Left cardiac atrium (tissue), 4 donors: ENCODE measurements around the gene CDYL. TPM values are rescaled to one million over a fixed set of nuclear protein-coding genes. Genes with fewer than 3 reads are reported as not detected.
"Not testable (repeated sequence)": the region's sequence is repeated elsewhere in the genome, so short reads cannot be mapped to it uniquely, and the experiment has no call there.

Experiments used
- ATAC-seq, 2 donors: fragments of 200-7000 bp; cut with Tn5 transposase; one replicate each; pipeline ENCODE4 v1.9.1; 2020; ENCODE audit warnings: mild to moderate bottlenecking in 2 of 2, moderate library complexity in 2 of 2
- DNase-seq: peaks from one replicate; pipeline ENCODE4 v3.0.0-alpha.2; 2020
- intact Hi-C, 2 donors: fragments of 100-400 bp; cut with DNase I; formaldehyde crosslinking; loops; one replicate each; pipeline versions ENCODE4 v1.14.1 to v1.15.1; 2022 to 2023
- total RNA-seq, 2 donors: library from RNA; stranded (reverse); fragmentation: NEBNext Ultra II Directional; extraction: Animal tissue kit (Norgen Biotek cat#: 25700); gene quantifications; one replicate each; pipeline ENCODE4 v1.2.1, GENCODE V29; 2021
- donor health status: DM: no; HTN: yes; CAD: no.
- donor health status: DM: no; HTN: yes; CAD: no; lungs with severe emphysema.
- donor health status: DM: yes; HTN: yes; CAD: no.
- donor health status: Dilated cardiomyopathy.

The CDYL gene
- total RNA-seq, 2 donors from 2014 or later, result 26.9 to 31.2 TPM

DNA sequence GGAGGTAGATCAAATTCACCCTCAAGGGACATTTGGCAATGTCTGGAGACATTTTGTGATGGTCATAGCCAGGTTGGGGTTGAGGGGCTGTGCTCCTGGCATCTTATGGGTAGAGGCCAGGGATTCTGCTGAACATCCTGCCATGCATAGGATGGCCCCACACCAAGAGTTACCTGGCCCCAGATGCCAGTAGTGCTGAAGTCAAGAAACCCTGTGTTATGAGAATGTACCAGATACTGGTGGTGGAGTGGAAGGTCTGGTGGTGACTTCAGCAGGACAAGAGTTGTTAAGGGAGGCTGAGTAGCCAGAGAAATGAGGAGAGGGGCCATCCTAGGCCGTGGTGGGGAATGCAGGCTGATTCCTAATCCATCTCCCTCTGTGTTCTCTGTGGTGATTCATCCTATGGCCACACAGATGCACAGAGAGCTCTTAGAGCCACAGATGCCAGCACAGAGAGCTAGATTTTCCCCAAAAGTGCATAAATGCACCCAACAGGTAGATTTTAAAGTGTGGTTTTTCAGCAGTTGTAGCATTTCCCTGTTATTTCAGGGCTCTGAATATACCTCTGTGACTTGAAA lies 43.6 kb downstream of the CDYL start:
- no peak for ATAC-seq
- intact Hi-C loops, result no loop called here
- no peak for DNase-seq

DNA sequence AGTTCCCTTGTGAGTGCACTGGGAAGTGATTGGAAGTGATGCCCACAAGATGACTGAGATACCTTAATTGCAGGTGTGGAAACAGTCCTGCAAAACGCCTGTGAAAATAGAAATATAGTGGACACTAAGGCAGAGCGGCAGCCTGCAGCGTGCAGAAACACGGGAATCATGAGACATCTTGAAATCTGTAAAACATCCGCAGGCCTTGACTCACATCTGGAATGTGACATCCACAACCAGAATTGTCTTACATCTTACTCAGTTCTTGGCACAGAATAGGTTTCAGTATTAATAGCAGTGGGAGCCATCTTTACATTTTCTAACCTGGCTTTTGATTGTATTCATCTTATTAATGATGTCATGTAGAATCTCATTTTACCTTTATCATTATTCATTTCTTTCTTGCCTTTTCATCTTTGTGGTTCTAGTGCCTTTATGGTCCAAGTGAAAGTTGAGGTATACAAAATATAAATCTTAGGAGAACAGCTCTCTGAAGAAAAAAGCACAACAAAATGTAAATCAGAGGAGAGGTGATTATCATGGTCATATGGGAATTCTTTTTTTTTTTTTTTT lies 44.6 kb downstream of the CDYL start:
- ATAC-seq (no peak), DNase-seq (no peak)
- intact Hi-C loops, result no loop called here

DNA sequence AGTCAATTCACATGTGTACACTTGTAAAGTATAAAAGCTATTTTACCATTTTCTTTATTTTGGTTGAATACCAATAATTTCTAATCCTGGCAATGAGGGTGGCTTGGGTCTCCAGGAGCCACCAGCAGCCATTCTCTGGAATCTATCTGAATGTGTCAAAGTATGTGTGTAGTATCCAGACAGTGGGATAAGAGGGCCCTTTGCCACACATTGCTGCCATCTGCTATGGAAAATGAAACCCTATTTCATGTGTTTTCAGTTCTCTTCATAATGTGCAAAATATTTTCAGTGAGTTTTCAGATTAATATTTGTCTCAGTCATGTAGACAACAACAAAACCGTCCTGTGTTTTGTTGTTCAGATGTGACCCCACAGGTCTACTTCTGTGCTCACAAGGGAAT lies 46.3 kb downstream of the CDYL start:
- DNase-seq (no peak), ATAC-seq (no peak)
- intact Hi-C loops, result no loop called here

DNA sequence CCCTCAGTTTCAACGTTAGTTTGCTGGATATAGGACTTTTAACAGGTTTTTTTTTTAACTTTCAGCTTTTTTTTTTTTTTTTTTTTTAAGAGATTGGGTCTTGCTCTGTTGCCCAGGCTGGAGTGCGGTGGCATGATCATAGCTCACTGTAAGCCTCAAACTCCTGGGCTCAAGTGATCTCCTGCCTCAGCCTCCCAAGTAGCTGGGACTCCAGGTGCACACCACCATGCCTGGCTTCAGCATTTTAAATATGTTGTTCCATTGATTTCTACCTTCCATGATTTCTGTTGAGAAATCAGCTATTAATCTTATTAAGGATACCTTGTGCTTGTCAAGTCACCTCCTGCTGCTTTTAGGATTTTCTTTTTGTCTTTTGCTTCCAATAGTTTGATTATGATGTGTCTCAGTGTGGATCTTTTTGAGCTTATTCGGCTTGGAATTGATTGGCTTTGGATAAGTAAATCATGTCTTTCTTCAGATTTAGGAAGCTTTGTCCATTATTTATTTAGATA lies 52.0 kb downstream of the CDYL start:
- intact Hi-C loops, result no loop called here
- DNase-seq, result no peak
- no peak for ATAC-seq

DNA sequence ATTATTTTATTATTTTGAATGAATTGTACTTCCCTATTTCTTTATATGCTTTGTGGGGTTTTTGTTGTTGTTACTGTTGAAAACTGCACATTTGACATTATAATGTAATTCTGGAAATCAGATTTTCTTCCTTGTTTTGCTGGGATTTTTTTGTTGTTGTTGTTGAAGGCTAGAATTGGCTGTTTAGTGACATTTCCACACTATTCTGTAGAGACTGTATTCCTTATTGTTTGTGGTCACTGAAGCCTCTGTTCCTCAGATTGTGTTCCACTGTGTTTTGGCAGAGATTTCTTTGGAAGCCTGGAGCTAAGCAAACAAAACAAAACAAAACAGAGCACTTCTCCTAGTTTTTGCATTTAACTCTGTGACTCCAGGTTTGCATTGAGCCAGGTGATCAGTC lies 52.9 kb downstream of the CDYL start:
- no peak for ATAC-seq
- intact Hi-C loops, result no loop called here
- no peak for DNase-seq

DNA sequence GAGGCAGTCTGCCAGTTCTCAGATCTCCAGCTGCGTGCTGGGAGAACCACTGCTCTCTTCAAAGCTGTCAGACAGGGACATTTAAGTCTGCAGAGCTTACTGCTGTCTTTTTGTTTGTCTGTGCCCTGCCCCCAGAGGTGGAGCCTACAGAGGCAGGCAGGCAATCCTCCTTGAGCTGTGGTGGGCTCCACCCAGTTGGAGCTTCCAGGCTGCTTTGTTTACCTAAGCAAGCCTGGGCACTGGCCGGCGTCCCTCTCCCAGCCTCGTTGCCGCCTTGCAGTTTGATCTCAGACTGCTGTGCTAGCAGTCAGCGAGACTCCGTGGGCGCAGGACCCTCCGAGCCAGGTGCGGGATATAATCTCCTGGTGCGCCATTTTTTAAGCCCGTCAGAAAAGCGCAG lies 59.3 kb downstream of the CDYL start:
- ATAC-seq, DNase-seq, intact Hi-C loops: not testable (repeated sequence)

DNA sequence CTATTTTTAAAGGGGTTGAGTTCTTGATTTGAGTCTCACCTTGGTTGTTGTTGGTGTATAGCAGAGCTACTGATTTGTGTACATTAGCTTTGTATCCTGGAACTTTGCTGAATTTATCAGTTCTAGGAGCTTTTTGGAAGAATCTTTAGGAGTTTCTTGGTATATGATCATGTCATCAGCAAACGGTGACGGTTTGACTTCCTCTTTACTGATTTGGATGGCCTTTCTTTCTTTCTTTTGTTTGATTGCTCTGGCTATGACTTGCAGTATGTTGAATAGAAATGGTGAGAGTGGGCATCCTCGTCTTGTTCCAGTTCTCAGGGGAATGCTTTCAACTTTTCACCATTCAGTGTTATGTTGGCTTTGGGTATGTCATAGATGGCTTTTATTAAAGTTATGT lies 64.0 kb downstream of the CDYL start:
- intact Hi-C loops, result no loop called here
- DNase-seq, result no peak
- ATAC-seq, result no peak

DNA sequence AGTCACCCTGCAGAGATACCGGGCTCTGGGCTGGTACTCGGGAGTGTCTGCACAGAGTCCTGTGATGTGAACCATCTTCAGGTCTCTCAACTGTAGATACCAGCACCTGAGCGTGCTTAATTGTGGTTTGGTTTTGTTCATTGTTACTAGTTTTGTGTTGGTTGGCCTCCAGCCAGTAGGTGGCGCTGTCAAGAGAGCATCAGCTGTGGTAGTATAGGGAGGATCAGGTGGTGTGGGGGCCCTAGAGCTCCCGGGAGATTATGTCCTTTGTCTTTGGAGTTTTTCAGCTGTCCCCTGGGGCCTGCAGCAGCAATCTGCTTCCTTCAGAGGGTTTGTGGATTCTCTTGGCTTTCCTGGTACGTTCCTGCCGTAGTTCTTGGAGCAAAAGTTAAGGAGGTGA lies 67.9 kb downstream of the CDYL start:
- intact Hi-C loops, result no loop called here
- DNase-seq (no peak), ATAC-seq (no peak)

DNA sequence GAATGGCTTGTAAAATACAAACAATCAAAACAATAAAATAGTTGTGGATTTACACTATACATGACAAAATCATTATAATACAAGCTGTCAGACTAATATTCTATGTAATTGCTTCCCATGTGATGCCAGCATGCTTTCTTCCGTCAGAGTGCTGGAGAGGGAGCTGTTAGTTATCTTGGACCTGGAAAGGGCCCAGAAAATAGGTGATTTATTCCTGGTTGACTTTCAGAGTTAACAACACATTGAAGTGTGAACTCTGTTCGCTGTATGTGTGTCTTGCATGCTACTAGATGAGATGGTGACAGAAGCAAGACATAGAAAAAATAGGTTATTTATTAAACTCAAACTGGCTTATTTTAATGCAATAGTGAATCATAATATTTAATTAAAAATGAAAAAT lies 70.2 kb downstream of the CDYL start:
- intact Hi-C loops, result no loop called here
- DNase-seq (no peak), ATAC-seq (no peak)

DNA sequence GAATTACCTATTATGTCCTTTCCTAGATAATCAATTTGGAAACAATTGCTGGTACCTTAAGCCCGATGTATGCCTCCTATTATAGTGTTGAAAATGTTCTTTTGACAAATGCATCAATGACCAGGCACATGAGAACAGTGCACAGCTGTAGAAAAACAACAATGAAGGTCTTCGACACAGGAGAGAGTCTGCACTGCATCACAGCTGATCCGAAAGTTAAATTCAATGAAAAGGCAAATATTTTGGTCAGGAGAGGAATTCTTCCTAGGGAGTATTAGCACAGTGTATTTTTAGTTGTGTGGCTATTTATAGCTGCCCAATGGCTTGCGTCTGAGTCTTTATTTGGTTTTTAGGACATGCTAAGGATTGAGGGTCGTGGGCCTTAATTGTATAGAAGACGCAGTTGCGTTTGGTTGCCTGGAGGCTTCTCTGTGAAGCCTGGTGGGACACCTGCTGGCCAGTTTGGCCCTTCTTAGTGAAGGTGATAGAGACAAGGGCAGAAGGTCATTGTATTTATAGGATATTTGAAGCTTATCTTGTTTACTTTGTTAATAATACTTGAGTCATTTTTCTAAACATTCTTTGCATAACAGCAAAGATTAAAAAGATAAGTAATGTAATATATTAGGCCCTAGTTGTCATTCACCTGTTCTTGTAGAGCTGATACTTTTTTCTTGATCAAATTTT lies 72.3 kb downstream of the CDYL start:
- intact Hi-C loops, result no loop called here
- ATAC-seq (peak; percentile 34 to 41), DNase-seq (no peak)

DNA sequence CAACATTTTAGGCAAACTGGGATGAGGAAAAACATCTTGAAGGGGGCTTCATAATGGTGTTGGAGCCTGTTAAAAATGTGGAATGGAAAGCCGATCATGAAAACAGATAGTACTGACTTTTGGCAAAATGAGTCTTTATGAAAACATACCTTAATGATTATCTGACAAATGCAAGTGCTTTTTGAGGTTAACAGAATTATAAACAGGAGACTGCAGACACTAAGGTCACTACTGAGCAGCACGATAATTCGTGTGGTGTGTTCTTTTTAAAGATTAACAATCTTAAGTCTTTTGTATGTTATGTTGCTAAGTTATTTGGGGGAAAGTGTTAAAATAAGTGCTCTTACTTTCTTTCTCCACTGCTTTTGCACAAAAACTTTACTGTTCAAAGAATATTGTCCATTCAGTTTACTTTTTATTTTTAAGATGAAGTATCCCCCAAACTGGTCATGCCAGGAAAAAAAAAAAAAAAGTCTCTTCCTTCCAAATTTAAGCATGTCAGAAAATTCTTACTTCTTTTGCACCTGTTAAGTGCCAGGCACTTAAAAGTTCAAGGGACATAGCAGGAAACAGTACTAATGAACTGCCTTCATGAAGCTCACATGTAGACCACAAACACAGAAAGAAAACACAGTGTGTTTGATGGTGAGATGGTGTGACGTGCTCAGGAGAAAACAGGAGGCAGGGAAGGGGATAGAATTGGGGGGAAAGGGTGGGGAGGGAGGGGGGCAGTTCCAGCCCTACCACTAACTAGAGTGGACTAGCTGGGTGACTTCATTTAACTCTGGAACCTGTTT lies 73.2 kb downstream of the CDYL start:
- ATAC-seq (no peak), DNase-seq (no peak)
- intact Hi-C loops, result no loop called here

DNA sequence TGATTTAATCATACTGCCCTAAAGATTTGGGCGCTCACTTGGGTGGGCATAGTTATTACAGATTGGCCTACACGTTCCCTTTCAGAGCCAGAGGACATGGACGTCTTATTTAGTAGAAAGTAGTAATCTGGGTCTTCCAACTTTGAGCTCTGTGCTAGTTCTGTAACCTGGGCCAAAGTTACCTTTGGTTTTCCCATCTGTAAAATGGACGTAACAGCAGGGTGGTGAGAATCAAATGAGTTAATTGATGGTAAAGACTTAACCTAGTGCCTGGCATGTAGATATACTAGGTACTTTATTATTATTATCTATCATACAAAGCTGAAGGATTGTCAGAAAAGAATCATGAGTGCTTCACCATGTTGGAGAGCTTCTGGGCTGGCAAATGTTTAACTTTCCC lies 74.8 kb downstream of the CDYL start:
- intact Hi-C loops, result no loop called here
- no peak for DNase-seq
- ATAC-seq, result no peak

DNA sequence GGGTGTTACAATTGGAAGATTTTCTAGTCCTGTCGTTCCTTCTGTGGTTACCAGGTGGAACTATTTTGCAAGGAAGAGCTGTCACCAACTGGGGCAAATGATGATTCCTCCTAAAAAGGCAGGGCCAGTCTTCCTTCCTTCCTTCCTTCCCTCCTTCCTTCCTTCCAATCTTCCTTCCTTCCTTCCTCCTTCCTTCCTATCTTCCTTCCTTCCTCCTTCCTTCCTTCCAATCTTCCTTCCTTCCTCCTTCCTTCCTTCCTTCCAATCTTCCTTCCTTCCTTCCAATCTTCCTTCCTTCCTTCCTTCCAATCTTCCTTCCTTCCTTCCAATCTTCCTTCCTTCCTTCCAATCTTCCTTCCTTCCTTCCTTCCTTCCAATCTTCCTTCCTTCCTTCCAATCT lies 76.0 kb downstream of the CDYL start:
- not testable (repeated sequence) for ATAC-seq

DNA sequence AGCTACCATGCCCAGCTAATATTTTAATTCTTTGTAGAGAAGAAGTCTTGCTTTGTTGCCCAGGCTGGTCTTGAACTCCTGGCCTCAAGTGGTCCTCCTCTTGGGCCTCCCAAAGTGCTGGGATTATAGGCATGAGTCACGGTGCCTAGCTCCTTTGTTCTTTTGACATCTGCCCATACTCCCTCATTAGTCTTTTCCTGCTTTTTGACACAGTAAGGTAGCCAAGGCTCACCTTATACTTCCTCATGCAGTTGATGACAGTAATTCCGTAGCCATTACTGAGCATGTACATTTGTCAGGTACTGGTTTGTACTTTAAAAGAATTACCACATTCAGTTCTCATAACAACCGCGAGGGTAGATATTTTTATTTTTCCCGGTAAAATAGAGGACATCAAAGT lies 76.7 kb downstream of the CDYL start:
- intact Hi-C loops, result no loop called here
- no peak for ATAC-seq

More for the DNA sequence above, 76.0 kb downstream of the CDYL start:
- intact Hi-C loops, DNase-seq: not testable (repeated sequence)

DNA sequence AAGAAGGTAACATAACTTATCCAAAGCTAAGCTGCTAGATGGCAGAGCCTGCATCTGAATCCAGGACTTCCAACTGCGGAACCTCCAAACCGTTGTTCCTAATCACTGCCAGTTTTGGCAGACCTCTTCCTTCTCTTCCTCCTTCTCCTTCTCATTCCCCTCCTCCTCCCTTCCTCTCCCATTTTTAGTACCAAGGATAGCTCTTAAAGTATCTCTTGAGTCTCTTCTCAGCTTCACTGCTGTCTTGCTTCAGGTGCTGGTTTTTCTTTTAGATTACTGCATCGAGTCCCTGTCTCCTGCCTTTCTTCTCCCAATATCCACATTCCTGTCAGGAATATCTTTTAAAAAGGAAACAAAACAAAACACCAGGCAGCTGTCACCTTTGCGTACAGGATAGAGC lies 77.1 kb downstream of the CDYL start:
- no peak for DNase-seq
- intact Hi-C loops, result no loop called here
- ATAC-seq, result no peak

More for the DNA sequence above, 76.7 kb downstream of the CDYL start:
- no peak for DNase-seq

DNA sequence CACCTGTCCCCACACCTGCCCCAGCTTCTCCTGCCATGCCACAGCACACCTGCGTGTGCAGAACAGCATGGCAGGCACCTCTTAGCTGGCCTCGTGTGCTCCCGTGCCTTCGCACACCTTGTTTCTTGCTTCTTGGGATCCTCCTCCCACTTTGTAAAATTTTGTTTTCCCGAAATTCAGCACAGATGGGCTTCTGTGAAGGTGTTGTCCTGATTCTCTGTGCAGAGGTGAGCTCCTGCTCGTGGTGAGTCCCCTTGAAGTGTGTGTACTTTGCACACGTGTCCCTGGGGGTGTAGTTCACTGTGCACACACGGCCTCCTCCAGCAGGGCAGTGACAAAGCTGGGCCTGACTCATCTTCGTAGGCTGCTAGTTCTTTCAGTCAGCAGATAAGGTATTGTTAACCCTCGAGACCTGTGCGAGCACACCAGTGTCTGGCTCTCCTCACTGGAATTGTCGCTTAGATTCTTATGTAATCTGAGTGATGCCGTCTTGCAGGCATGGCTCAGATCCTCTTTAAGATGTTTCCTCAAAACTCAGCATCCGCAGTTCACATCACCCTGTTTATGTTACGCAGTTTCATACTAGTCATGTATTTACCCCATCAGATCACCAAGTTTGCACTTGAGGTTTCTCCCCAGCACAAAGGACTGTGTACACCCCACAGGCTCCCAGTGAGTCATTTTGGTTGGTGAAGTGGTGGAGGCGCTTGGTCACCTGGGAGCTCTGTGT lies 77.7 kb downstream of the CDYL start:
- DNase-seq (no peak), ATAC-seq (peak in 1 of 2 donors; percentile 71)
- intact Hi-C loops, result no loop called here

DNA sequence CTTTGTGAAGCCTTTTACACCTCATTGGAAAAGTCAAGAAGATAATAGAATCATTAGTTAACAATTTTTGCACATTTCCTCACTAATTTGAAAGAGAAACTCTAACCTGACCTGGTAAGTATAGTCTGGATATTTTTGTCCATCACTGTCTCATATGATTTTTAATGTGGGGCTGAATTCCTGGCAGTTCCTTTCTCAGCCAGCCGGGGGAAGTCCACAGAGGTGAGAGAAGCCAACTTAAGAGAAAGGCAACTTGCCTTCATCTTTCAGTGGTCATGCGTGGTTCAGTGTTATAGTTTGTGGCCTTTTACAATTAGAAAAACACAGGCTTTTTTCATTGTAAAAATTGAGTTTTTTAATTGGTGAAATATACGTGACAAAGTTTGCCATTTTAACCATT lies 80.6 kb downstream of the CDYL start:
- ATAC-seq (no peak), DNase-seq (no peak)
- intact Hi-C loops, result no loop called here

DNA sequence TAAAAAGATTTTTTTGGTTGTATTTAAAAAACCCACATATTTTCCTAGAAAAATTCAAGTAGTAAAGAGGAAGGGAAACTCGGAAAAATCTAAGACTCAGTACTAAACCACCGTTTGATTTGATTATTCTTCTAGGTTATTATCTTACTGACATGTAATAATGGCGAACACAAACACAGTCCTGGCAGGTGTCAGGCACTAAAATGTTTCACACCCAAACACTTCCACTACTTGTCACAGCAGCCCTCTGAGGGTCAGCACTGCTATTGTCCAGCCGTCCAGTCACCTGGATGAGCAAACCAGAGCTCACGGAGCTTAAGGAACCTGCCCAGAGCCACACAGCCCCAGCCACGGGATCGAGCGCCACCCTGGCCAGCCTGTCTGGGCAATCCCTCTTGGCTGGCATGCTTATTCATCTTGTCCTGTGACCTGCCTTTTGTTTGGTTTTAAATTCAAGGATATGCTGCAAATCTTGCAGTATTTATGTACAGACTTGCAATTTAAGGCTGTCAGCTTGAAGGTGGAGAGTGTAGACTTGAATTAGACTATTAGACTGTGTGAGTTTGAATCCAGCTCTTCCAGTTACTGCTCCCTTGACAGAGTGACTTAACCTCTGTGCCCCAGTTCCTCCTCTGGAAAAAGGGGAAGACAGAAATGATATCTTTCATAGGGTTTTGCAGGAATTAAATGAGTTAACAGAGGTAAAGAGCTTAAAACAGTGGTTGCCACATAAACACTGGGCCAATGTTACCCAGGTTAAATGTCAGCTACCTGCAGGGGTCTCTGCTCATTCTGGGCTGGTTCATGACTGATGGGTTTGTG lies 82.2 kb downstream of the CDYL start:
- intact Hi-C loops, result no loop called here
- ATAC-seq (no peak), DNase-seq (no peak)

DNA sequence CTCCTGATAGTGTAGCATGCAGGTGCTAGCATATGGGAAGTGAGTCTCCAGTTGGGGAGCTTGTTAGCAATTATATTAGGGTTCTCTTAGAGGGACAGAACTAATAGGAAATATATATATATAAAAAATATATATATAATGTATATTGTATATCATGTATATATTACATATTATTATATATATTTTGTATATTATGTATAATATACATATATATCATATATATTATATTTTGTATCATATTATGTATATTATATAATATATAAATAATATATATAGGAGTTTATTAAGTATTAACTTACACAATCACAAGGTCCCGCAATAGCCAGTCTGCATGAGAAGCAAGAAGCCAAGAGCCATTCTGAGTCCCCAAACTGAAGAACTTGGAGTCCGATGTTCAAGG lies 84.2 kb downstream of the CDYL start:
- ATAC-seq, result no peak
- intact Hi-C loops, result no loop called here
- DNase-seq, result no peak
